H1 (cell line): ENCODE data around the gene RASD2. TPM values are rescaled to one million over a fixed set of nuclear protein-coding genes. Genes with fewer than 3 reads are reported as not detected.

Experiments
- CTCF ChIA-PET: fragments of 300-600 bp; sonication (Branson Sonifier 250); formaldehyde crosslinking; loops from one replicate; lab custom pipeline; 2021; ENCODE audit not compliant: partially characterized antibody; lab: Charles Lee
- POLR2A ChIA-PET: fragments of 300-600 bp; sonication (Branson Sonifier 250); formaldehyde crosslinking; loops from one replicate; lab custom pipeline; 2021; ENCODE audit warnings: inconsistent platforms; ENCODE audit not compliant: partially characterized antibody; lab: Charles Lee
- DNase-seq, 2 experiments: peaks; one replicate each; pipeline versions ENCODE4 v3.0.0 to v3.0.0-alpha.2; 2010 to 2022; ENCODE audit warnings: low spot score in 2 of 2, low read depth in 1 of 2, mixed read lengths in 1 of 2
- FAIRE-seq: peaks from 2 replicates; lab custom pipeline; 2011; peaks lifted over from hg19 to GRCh38; lab: Jason Lieb, UNC
- H2AFZ ChIP-seq: 2 replicates; pipeline ENCODE4 v1.8.1; 2012; ENCODE audit warnings: low read length, inconsistent platforms
- H2AK5ac ChIP-seq: 2 replicates; pipeline ENCODE4 v1.6.1; 2013; ENCODE audit warnings: low read depth, low read length
- H2BK120ac ChIP-seq: replicated peaks from 2 replicates; pipeline ENCODE3; 2013; ENCODE audit warnings: low read depth, low read length, inconsistent platforms
- H2BK12ac ChIP-seq: 2 replicates; pipeline ENCODE4 v1.6.1; 2013; ENCODE audit warnings: low read depth, low read length
- H2BK15ac ChIP-seq: 2 replicates; pipeline ENCODE4 v1.6.1; 2013; ENCODE audit warnings: low read length
- H2BK20ac ChIP-seq: 2 replicates; pipeline ENCODE4 v1.6.1; 2013; ENCODE audit warnings: low read length
- H2BK5ac ChIP-seq: 2 replicates; pipeline ENCODE4 v1.6.1; 2013; ENCODE audit warnings: low read depth, low read length
- H3K14ac ChIP-seq: 2 replicates; pipeline ENCODE4 v1.6.1; 2013; ENCODE audit warnings: inconsistent platforms; ENCODE audit not compliant: insufficient read length
- H3K18ac ChIP-seq: 2 replicates; pipeline ENCODE4 v1.6.1; 2013; ENCODE audit warnings: low read length; ENCODE audit errors: extremely low read depth
- H3K23ac ChIP-seq: 2 replicates; pipeline ENCODE4 v1.6.1; 2013; ENCODE audit warnings: inconsistent platforms; ENCODE audit not compliant: insufficient read length
- H3K23me2 ChIP-seq: 2 replicates; pipeline ENCODE4 v1.6.1; 2013; ENCODE audit warnings: low read depth, low read length
- H3K27ac ChIP-seq: 2 replicates; pipeline ENCODE4 v1.6.1; 2011; ENCODE audit warnings: low read depth, low read length, inconsistent platforms
- H3K27me3 ChIP-seq, 4 experiments: replicated peaks in 1 of 4; 1 replicate in 1 of 4; 2 replicates in 3 of 4; pipeline versions ENCODE4 v1.6.1 to v1.8.1; 2011 to 2013; ENCODE audit warnings: low read length in 3 of 4, mild to moderate bottlenecking in 3 of 4, inconsistent platforms in 2 of 4, mixed read lengths in 2 of 4, moderate library complexity in 1 of 4; ENCODE audit not compliant: control insufficient read depth in 3 of 4, insufficient read depth in 3 of 4; ENCODE audit errors: extremely low read depth in 1 of 4
- H3K36me3 ChIP-seq, 4 experiments: 2 replicates each; pipeline versions ENCODE4 v1.6.1 to v1.8.1; 2011 to 2013; ENCODE audit warnings: mild to moderate bottlenecking in 4 of 4, low read length in 3 of 4, moderate library complexity in 2 of 4, control low read depth in 1 of 4, inconsistent platforms in 1 of 4; ENCODE audit not compliant: insufficient read depth in 4 of 4, control insufficient read depth in 2 of 4
- H3K4ac ChIP-seq: replicated peaks from 2 replicates; pipeline ENCODE3; 2013; ENCODE audit warnings: low read length, low read depth, mixed read lengths, inconsistent platforms; ENCODE audit not compliant: insufficient read length
- H3K4me1 ChIP-seq, 4 experiments: replicated peaks in 1 of 4; 1 replicate in 1 of 4; 2 replicates in 3 of 4; pipeline versions ENCODE4 v1.6.1 to v1.8.1; 2011 to 2013; ENCODE audit warnings: low read length in 3 of 4, inconsistent platforms in 2 of 4, mixed read lengths in 1 of 4; ENCODE audit not compliant: insufficient read depth in 4 of 4, control insufficient read depth in 3 of 4
- H3K4me2 ChIP-seq, 2 experiments: 2 replicates each; pipeline versions ENCODE4 v1.6.1 to v1.8.1; 2011 to 2013; ENCODE audit warnings: low read depth in 2 of 2, low read length in 2 of 2, control low read depth in 1 of 2, inconsistent platforms in 1 of 2, mild to moderate bottlenecking in 1 of 2; ENCODE audit not compliant: insufficient read depth in 1 of 2
- H3K4me3 ChIP-seq, 4 experiments: fragments of 200-600, 300-600 bp in 1 of 4; sonication (generic), shearing (Covaris generic), sonication (Bioruptor Twin) in 1 of 4; 2 replicates each; pipeline versions ENCODE4 v1.5.1 to v1.8.1; 2011 to 2016; ENCODE audit warnings: low read length in 4 of 4, low read depth in 3 of 4, control low read depth in 2 of 4, inconsistent platforms in 2 of 4, mild to moderate bottlenecking in 2 of 4, mixed read lengths in 1 of 4, moderate library complexity in 1 of 4; ENCODE audit not compliant: insufficient read depth in 2 of 4; ENCODE audit errors: extremely low read depth in 1 of 4
- H3K56ac ChIP-seq: replicated peaks from 2 replicates; pipeline ENCODE3; 2013; ENCODE audit warnings: low read depth, mild to moderate bottlenecking, mixed read lengths, low read length, inconsistent platforms; ENCODE audit not compliant: insufficient read length
- H3K79me1 ChIP-seq: 2 replicates; pipeline ENCODE4 v1.6.1; 2013; ENCODE audit warnings: low read depth, low read length, control low read depth
- H3K79me2 ChIP-seq, 2 experiments: 2 replicates each; pipeline versions ENCODE4 v1.6.1 to v1.8.1; 2012 to 2013; ENCODE audit warnings: low read length in 2 of 2, mild to moderate bottlenecking in 2 of 2, inconsistent platforms in 1 of 2; ENCODE audit not compliant: insufficient read depth in 2 of 2, control insufficient read depth in 1 of 2
- H3K9ac ChIP-seq, 4 experiments: replicated peaks in 1 of 4; 1 replicate in 1 of 4; 2 replicates in 3 of 4; pipeline versions ENCODE4 v1.6.1 to v1.8.1; 2011 to 2013; ENCODE audit warnings: low read depth in 3 of 4, low read length in 3 of 4, control low read depth in 2 of 4, mild to moderate bottlenecking in 2 of 4, moderate library complexity in 2 of 4, inconsistent platforms in 1 of 4; ENCODE audit errors: extremely low read depth in 1 of 4
- H3K9me3 ChIP-seq, 2 experiments: 2 replicates each; pipeline versions ENCODE4 v1.6.1 to v1.8.1; 2012 to 2013; ENCODE audit warnings: mild to moderate bottlenecking in 2 of 2, moderate library complexity in 2 of 2, control low read depth in 1 of 2, inconsistent platforms in 1 of 2, low read depth in 1 of 2, low read length in 1 of 2, mixed read lengths in 1 of 2; ENCODE audit not compliant: insufficient read depth in 2 of 2
- H4K20me1 ChIP-seq, 2 experiments: replicated peaks in 1 of 2; 2 replicates each; pipeline versions ENCODE3 to v1.8.1; 2011 to 2013; ENCODE audit warnings: inconsistent platforms in 2 of 2, low read length in 2 of 2, mild to moderate bottlenecking in 1 of 2; ENCODE audit not compliant: insufficient read depth in 2 of 2, control insufficient read depth in 1 of 2
- H4K5ac ChIP-seq: 2 replicates; pipeline ENCODE4 v1.6.1; 2013; ENCODE audit warnings: low read length, low read depth, mixed read lengths, inconsistent platforms; ENCODE audit not compliant: insufficient read length
- H4K8ac ChIP-seq: 2 replicates; pipeline ENCODE4 v1.8.0; 2013; ENCODE audit warnings: mild to moderate bottlenecking, moderate library complexity, low read length, inconsistent platforms; ENCODE audit not compliant: insufficient read depth; ENCODE audit errors: extremely low read depth
- H4K91ac ChIP-seq: replicated peaks from 2 replicates; pipeline ENCODE3; 2013; ENCODE audit warnings: low read length, mixed read lengths, inconsistent platforms; ENCODE audit not compliant: insufficient read length
- CBX5 ChIP-seq: fragments of 300-800, 300-1000 bp; sonication (generic); IDR thresholded peaks from 2 replicates; pipeline ENCODE4 v1.7.1; 2016; ENCODE audit warnings: antibody characterized with exemption, low read length, low read depth
- CREB1 ChIP-seq: IDR thresholded peaks from 2 replicates; pipeline ENCODE4 v1.6.1; 2012; ENCODE audit warnings: inconsistent platforms
- HDAC2 ChIP-seq, 2 experiments: fragments of 300-600 bp in 1 of 2; sonication (generic) in 1 of 2; IDR thresholded peaks; 2 replicates each; pipeline ENCODE4 v1.6.1; 2011 to 2012; ENCODE audit warnings: low read depth in 2 of 2, low read length in 2 of 2, mild to moderate bottlenecking in 2 of 2, moderate library complexity in 2 of 2, borderline replicate concordance in 1 of 2, inconsistent platforms in 1 of 2
- KDM4A ChIP-seq: IDR thresholded peaks from one replicate; pipeline ENCODE4 v1.7.1; 2012; ENCODE audit warnings: low read depth, mild to moderate bottlenecking, moderate library complexity, low read length, inconsistent platforms; ENCODE audit not compliant: severe bottlenecking
- RBBP5 ChIP-seq: IDR thresholded peaks from 2 replicates; pipeline ENCODE4 v1.7.1; 2012; ENCODE audit warnings: low read depth, mild to moderate bottlenecking, inconsistent platforms, low read length, moderate library complexity, borderline replicate concordance
- SIN3A ChIP-seq, 2 experiments: IDR thresholded peaks in 1 of 2; conservative IDR thresholded peaks in 1 of 2; 2 replicates each; pipeline ENCODE4 v1.6.1; 2011 to 2012; ENCODE audit warnings: low read length in 2 of 2, improper control_type of control experiment in 1 of 2, low read depth in 1 of 2, mild to moderate bottlenecking in 1 of 2
- TEAD4 ChIP-seq: IDR thresholded peaks from 2 replicates; pipeline ENCODE4 v1.6.1; 2012; ENCODE audit warnings: low read depth, low read length, inconsistent platforms, mixed read lengths
- WGBS, 2 experiments: shearing (Covaris generic) in 1 of 2; methylation state at CpG; one replicate each; pipeline versions ENCODE4 v1.1.6 to v1.1.7; 2013 to 2015; ENCODE audit warnings: low lambda C conversion rate in 2 of 2, mixed read lengths in 2 of 2, inconsistent platforms in 1 of 2, low coverage in 1 of 2, missing lambda C conversion rate in 1 of 2; ENCODE audit not compliant: insufficient replicate concordance in 2 of 2, insufficient coverage in 1 of 2, insufficient read length in 1 of 2; ENCODE audit errors: extremely low coverage in 1 of 2, missing lambda C conversion rate in 1 of 2; 5-methylcytosine and 5-hydroxymethylcytosine counted together
- long read RNA-seq, 2 experiments: library from RNA in 1 of 2; library from capped mRNA in 1 of 2; stranded (forward); transcript quantifications; one replicate each; pipeline ENCODE4 v2.0.0, GENCODE V29; 2021; ENCODE audit warnings: inconsistent platforms in 1 of 2
- polyA minus RNA-seq, 3 experiments: library from RNA; depleted of rRNA, polyadenylated mRNA; stranded (reverse); fragments of >200 nt; gene quantifications; 1 replicate in 2 of 3; 2 replicates in 1 of 3; pipeline ENCODE4 v1.2.3, GENCODE V29; 2011
- polyA plus RNA-seq, 7 experiments: library from polyadenylated mRNA; depleted of rRNA in 3 of 7; stranded (reverse) in 5 of 7; unstranded in 2 of 7; fragments of >200 nt in 5 of 7; fragments of 200-250 nt in 2 of 7; gene quantifications; 1 replicate in 5 of 7; 2 replicates in 1 of 7; 4 replicates in 1 of 7; pipeline versions ENCODE4 v1.2.1 to v1.2.3, GENCODE V29; 2011 to 2013; ENCODE audit warnings: missing spikeins in 2 of 7, mixed read lengths in 2 of 7
- total RNA-seq: library from RNA; stranded (reverse); fragmentation: NEBNext Ultra II Directional; extraction: Animal tissue kit (Norgen Biotek cat#: 25700); gene quantifications from 2 replicates; pipeline ENCODE4 v1.2.1, GENCODE V29; 2021

The RASD2 gene, protein sequence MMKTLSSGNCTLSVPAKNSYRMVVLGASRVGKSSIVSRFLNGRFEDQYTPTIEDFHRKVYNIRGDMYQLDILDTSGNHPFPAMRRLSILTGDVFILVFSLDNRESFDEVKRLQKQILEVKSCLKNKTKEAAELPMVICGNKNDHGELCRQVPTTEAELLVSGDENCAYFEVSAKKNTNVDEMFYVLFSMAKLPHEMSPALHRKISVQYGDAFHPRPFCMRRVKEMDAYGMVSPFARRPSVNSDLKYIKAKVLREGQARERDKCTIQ
- total RNA-seq (4.4 and 5.1 TPM in 2 replicates), polyA plus RNA-seq (2011; rRNA removed) (1.9 and 3.8 TPM in 2 replicates), polyA minus RNA-seq (2011; rRNA and poly(A)+ RNA removed) (1.5 and 1.9 TPM in 2 replicates)
- polyA plus RNA-seq (2011; cell fraction: cytosol; rRNA removed), result 1.5 TPM
- 2.6 TPM for polyA plus RNA-seq (2011; cell fraction: nucleus; rRNA removed)
- 2.0 to 4.3 TPM (median 3.4 TPM) in 4 replicates for polyA plus RNA-seq (2012, experiment 1 of 2)
- 3.1 TPM for polyA plus RNA-seq (2012, experiment 2 of 2)
- 3.4 TPM for polyA plus RNA-seq (2013, experiment 1 of 2)
- 3.6 TPM for polyA plus RNA-seq (2013, experiment 2 of 2)
- 3.6 TPM for polyA minus RNA-seq (2011; cell fraction: cytosol; rRNA and poly(A)+ RNA removed)
- polyA minus RNA-seq (2011; cell fraction: nucleus; rRNA and poly(A)+ RNA removed), result 1.8 TPM
- long read RNA-seq, experiment 1, partial matches to known transcripts, result 7 of 9 reads
- long read RNA-seq, experiment 1, other reads (novel, unspliced or antisense), result 0 of 9 reads
- long read RNA-seq, experiment 2, result 0 reads

DNA sequence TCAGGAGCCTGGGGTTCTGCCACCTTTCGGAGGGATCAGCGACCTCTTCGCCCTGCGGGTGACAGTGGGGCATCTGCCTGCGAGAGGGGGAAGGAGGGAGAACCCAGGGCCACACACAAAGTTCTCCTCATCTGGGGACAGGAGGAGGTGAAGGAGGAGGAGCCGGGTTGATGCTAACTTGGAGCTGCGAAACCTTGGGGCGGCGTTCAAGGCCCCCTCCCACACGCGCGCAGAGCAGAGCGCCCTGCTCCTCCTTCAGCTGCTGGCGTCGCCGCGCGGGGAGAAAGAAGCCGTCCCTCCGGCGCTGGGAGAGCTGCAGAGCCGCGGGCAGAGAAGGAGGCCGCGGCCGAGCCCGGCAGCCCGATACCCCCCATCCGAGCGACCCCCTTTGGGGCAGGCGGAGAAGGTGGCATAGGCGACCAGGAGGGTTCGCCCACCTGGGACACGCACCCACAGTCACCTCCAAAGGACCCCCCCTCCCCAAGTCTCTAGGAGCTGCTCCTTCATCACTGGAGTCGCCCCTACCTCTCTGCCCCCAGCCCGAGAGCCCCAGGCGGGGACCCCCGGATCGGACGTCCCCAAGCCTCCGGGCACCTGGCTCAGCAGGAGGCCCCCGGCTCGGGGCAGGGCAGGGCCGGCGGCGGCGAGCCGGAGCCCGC, at the start of gene RASD2:
TSS of gene RASD2 (plus strand) at position 237 of the 659 bp plus-strand sequence. CDS start 5,979 bp downstream, outside the sequence.
- no peak within 1 kb of the TSS for H3K9ac ChIP-seq
- H2AK5ac ChIP-seq, result no peak within 1 kb of the TSS
- peaks cover 9% of the 10 kb centered on the region; the same call in 1 of the 2 replicates for H3K23me2 ChIP-seq
- H4K20me1 ChIP-seq, result no peaks in the 10 kb centered on the region
- H3K4ac ChIP-seq, result peak within 1 kb of the TSS; percentile 59
- H3K18ac ChIP-seq, result no peak within 1 kb of the TSS
- H3K27me3 ChIP-seq, result peaks cover 0 to 31% (median 19%) of the 10 kb centered on the region in 4 experiments; a peak in 5 of 7 replicates
- H4K8ac ChIP-seq, result peak within 1 kb of the TSS; percentile 35
- H3K79me2 ChIP-seq, result no peaks in the 10 kb centered on the region
- H3K27ac ChIP-seq, result no peak within 1 kb of the TSS
- no peak within 1 kb of the TSS for H3K14ac ChIP-seq
- no peaks in the 10 kb centered on the region for H3K36me3 ChIP-seq
- H3K79me1 ChIP-seq, result no peaks in the 10 kb centered on the region
- DNase-seq, result peak in 1 of 2 experiments; percentile 84
- CTCF ChIA-PET, result interaction anchor here (0.9 to 6.7 kb wide), 12 partner anchors 11 to 189 kb away, joined by 3 to 51 read pairs (median 4); no protein-coding TSS in a partner anchor
- H2AFZ ChIP-seq, result peak within 1 kb of the TSS; percentile 35; the same call in 1 of the 2 replicates
- H4K91ac ChIP-seq, result no peak within 1 kb of the TSS
- H2BK120ac ChIP-seq, result no peak within 1 kb of the TSS
- H3K9me3 ChIP-seq, result no peaks in the 10 kb centered on the region
- H3K56ac ChIP-seq, result no peak within 1 kb of the TSS
- H3K23ac ChIP-seq, result no peak within 1 kb of the TSS
- TF ChIP-seq HDAC2 (IDR thresholded peaks at IDR 0.05; ENCODE audit: borderline replicate concordance in 1 of 2, low read depth in 2 of 2, low read length in 2 of 2) (0 out of 4 replicates have a peak, but pooled peaks of 1 of the 2 experiments have one; percentile 17), TEAD4 (no peak), CBX5 (no peak), SIN3A (conservative IDR thresholded peaks at IDR 0.05 in 1 of 2, IDR thresholded peaks at IDR 0.05 in 1 of 2; ENCODE audit: low read depth in 1 of 2, low read length in 2 of 2) (0 out of 4 replicates have a peak, but pooled peaks of 1 of the 2 experiments have one; percentile 29), CREB1 (0 out of 2 replicates have a peak, but pooled peaks have one; percentile 8), KDM4A (peak; percentile 95), RBBP5 (no peak)
- H2BK12ac ChIP-seq, result peak within 1 kb of the TSS; percentile 68; the same call in 1 of the 2 replicates
- H4K5ac ChIP-seq, result peak within 1 kb of the TSS; percentile 26
- H2BK20ac ChIP-seq, result 0 out of 2 replicates have a peak within 1 kb of the TSS, but pooled peaks have one; percentile 6
- peak within 1 kb of the TSS; percentile 29; the same call in 1 of the 2 replicates for H2BK15ac ChIP-seq
- peak within 1 kb of the TSS; percentile 44; the same call in 1 of the 2 replicates for H2BK5ac ChIP-seq
- FAIRE-seq, result no peak
- peaks cover 4 to 31% (median 16%) of the 10 kb centered on the region in 4 experiments for H3K4me1 ChIP-seq
- POLR2A ChIA-PET, result interaction anchor here (0.7 to 2.6 kb wide), 9 partner anchors 12 to 110 kb away, joined by 3 to 9 read pairs (median 3); no protein-coding TSS in a partner anchor
- H3K4me2 ChIP-seq, result peak within 1 kb of the TSS; percentile 68 to 93
- peak within 1 kb of the TSS; percentile 44 to 73 (median 48) for H3K4me3 ChIP-seq
- 6% methylated on average over 12 of the region's 49 CpGs; no CpG with 5 or more reads in 1 of the 2 experiments for WGBS, 2 experiments
